Cardiac muscle cell (in vitro differentiated cells and primary cell): ENCODE data around the gene MYOZ1. TPM values are rescaled to one million over a fixed set of nuclear protein-coding genes. Genes with fewer than 3 reads are reported as not detected.
A peak's percentile ranks its signal among the peaks of the same experiment; 100 is the strongest.

ENCODE experiments used
- DNase-seq, 2 donors: peaks; one replicate each; pipeline versions ENCODE4 v3.0.0 to v3.0.0-alpha.2; 2010 to 2017; ENCODE audit warnings: low read depth in 1 of 2, low spot score in 1 of 2
- H3K27ac ChIP-seq: fragments of 200-600 bp; sonication (generic); 2 replicates; pipeline ENCODE4 v1.5.1; 2016
- H3K27me3 ChIP-seq: fragments of 200-600 bp; sonication (generic); 2 replicates; pipeline ENCODE4 v1.6.0; 2016; ENCODE audit warnings: control low read depth
- H3K36me3 ChIP-seq: fragments of 200-600 bp; sonication (generic); 2 replicates; pipeline ENCODE4 v1.5.1; 2016; ENCODE audit warnings: control low read depth
- H3K4me1 ChIP-seq: fragments of 200-600 bp; sonication (generic); 2 replicates; pipeline ENCODE4 v1.8.1; 2017; ENCODE audit warnings: low read depth, mild to moderate bottlenecking, mixed run types
- H3K4me3 ChIP-seq: fragments of 200-600 bp; sonication (generic); 2 replicates; pipeline ENCODE4 v1.5.1; 2016; ENCODE audit warnings: mild to moderate bottlenecking
- H3K9me3 ChIP-seq: fragments of 200-600 bp; sonication (generic); 2 replicates; pipeline ENCODE4 v1.5.1; 2017; ENCODE audit warnings: low read depth, mild to moderate bottlenecking, control low read depth
- CTCF ChIP-seq: IDR thresholded peaks from 2 replicates; pipeline ENCODE4 v1.5.1; 2012; ENCODE audit warnings: low read depth, mild to moderate bottlenecking, low read length
- polyA plus RNA-seq: library from polyadenylated mRNA; unstranded; fragments of >200 nt; fragmentation: Nextera tagmentation; extraction: Ambion mirVana; gene quantifications from 2 replicates; pipeline ENCODE4 v1.2.1, GENCODE V29; 2016
- total RNA-seq: library from RNA; depleted of rRNA; stranded (reverse); fragments of >200 nt; gene quantifications from 2 replicates; pipeline ENCODE4 v1.2.3, GENCODE V29; 2016

Gene MYOZ1
- total and polyA plus RNA-seq, 2 experiments from 2014 or later = 13.6 to 17.0 TPM

- no peak for TF ChIP-seq CTCF
- no peaks in the 10 kb centered on the region for H3K4me1 ChIP-seq
- no peaks in the 10 kb centered on the region for H3K27me3 ChIP-seq
- H3K27ac ChIP-seq = no peak overlapping the region
- no peak for DNase-seq
- H3K4me3 ChIP-seq = no peak overlapping the region
- H3K9me3 ChIP-seq = no peaks in the 10 kb centered on the region
- no peaks in the 10 kb centered on the region for H3K36me3 ChIP-seq
Measured at GRCh38 chr10:73609116-73609515, 32.2 kb downstream of the MYOZ1 start.

GRCh38 chr10:73601486-73601921 lies 39.8 kb downstream of the MYOZ1 start:
- no peak for TF ChIP-seq CTCF
- H3K27me3 ChIP-seq = no peaks in the 10 kb centered on the region
- no peaks in the 10 kb centered on the region for H3K9me3 ChIP-seq
- H3K4me3 ChIP-seq = no peak overlapping the region
- no peaks in the 10 kb centered on the region for H3K36me3 ChIP-seq
- DNase-seq = peak in 1 of 2 donors; percentile 15
- H3K4me1 ChIP-seq = no peaks in the 10 kb centered on the region
- peak overlapping the region; percentile 37 for H3K27ac ChIP-seq

DNA sequence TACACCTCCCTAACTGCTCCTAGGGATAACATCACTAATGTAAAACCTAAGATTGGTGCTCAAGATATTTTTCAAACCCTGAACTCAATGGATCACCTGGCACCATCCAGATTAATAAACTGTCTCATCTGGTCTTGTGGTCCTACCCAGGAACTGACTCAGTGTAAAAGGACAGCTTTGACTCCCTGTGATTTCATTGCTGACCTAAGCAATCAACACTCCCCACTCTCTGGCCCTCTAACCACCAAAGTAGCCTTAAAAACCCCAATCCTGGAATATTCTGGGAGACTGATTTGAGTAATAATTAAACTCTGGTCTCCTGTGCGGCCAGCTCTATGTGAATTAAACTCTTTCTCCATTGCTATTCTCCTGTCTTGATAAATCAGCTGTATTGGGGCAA lies 43.9 kb downstream of the MYOZ1 start:
- DNase-seq = no peak
- no peaks in the 10 kb centered on the region for H3K9me3 ChIP-seq
- H3K36me3 ChIP-seq = no peaks in the 10 kb centered on the region
- TF ChIP-seq CTCF = no peak
- no peaks in the 10 kb centered on the region for H3K27me3 ChIP-seq
- H3K27ac ChIP-seq = no peak overlapping the region
- no peak overlapping the region for H3K4me3 ChIP-seq
- H3K4me1 ChIP-seq = peaks cover 4% of the 10 kb centered on the region

DNA sequence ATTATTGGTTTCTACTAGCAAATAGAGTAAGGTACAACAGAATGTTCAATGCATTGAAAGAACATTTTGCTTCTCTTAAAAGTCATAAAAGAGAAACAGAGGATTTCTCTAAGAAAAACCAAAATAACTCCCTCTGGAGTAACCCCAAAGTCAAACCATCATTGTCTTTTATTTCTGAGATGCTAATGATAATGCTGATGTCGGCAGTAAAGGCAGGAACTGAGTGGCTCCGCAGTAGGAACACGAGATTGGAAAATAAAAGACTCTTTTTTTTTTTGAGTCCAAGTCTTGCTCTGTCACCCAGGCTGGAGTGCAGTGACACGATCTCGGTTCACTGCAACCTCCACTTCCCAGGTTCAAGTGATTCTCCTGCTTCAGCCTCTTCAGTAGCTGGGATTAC lies 47.5 kb downstream of the MYOZ1 start:
- peaks cover 17% of the 10 kb centered on the region for H3K4me1 ChIP-seq
- H3K27me3 ChIP-seq = no peaks in the 10 kb centered on the region
- no peak overlapping the region for H3K4me3 ChIP-seq
- DNase-seq = no peak
- no peaks in the 10 kb centered on the region for H3K9me3 ChIP-seq
- H3K36me3 ChIP-seq = no peaks in the 10 kb centered on the region
- no peak for TF ChIP-seq CTCF
- no peak overlapping the region for H3K27ac ChIP-seq

- Histone ChIP-seq H3K9me3 (no peaks in the 10 kb centered on the region), H3K27ac (no peak overlapping the region), H3K36me3 (no peaks in the 10 kb centered on the region), H3K4me3 (no peak overlapping the region), H3K4me1 (peaks cover 17% of the 10 kb centered on the region), H3K27me3 (no peaks in the 10 kb centered on the region)
- DNase-seq = no peak
- no peak for TF ChIP-seq CTCF
Measured at GRCh38 chr10:73593110-73593509, 48.2 kb downstream of the MYOZ1 start.
